Endodermal cell (in vitro differentiated cells): ENCODE measurements around the gene FAM241B. TPM values are rescaled to one million over a fixed set of nuclear protein-coding genes. Genes with fewer than 3 reads are reported as not detected.

ENCODE experiments used
- DNase-seq: peaks from one replicate; pipeline ENCODE4 v3.0.0-alpha.2; 2017
- H3K27ac ChIP-seq: 2 replicates; pipeline ENCODE4 v1.5.1; 2013; ENCODE audit warnings: mild to moderate bottlenecking, low read depth, low read length, moderate library complexity
- H3K27me3 ChIP-seq: 2 replicates; pipeline ENCODE4 v1.6.1; 2013; ENCODE audit warnings: mild to moderate bottlenecking, low read length, moderate library complexity; ENCODE audit not compliant: insufficient read depth, control insufficient read depth, poor library complexity, severe bottlenecking
- H3K36me3 ChIP-seq: 2 replicates; pipeline ENCODE4 v1.7.0; 2013; ENCODE audit warnings: mild to moderate bottlenecking, low read length, moderate library complexity; ENCODE audit not compliant: control insufficient read depth, insufficient read depth
- H3K4me1 ChIP-seq: one replicate; pipeline ENCODE4 v1.7.0; 2013; ENCODE audit warnings: low read length; ENCODE audit not compliant: control insufficient read depth, insufficient read depth
- H3K4me3 ChIP-seq: 2 replicates; pipeline ENCODE4 v1.5.1; 2013; ENCODE audit warnings: mild to moderate bottlenecking, low read length, moderate library complexity
- H3K9ac ChIP-seq: 2 replicates; pipeline ENCODE4 v1.6.1; 2013; ENCODE audit warnings: mild to moderate bottlenecking, low read length, moderate library complexity; ENCODE audit not compliant: poor library complexity, severe bottlenecking; ENCODE audit errors: extremely low read depth
- H3K9me3 ChIP-seq: 2 replicates; pipeline ENCODE4 v1.6.1; 2013; ENCODE audit warnings: mild to moderate bottlenecking, low read length, moderate library complexity; ENCODE audit not compliant: control insufficient read depth
- H3K27ac Mint-ChIP-seq: 2 replicates; pipeline ENCODE4 v1.8.0; 2020; ENCODE audit warnings: mixed read lengths
- H3K27me3 Mint-ChIP-seq: 2 replicates; pipeline ENCODE4 v1.8.0; 2021; ENCODE audit warnings: mild to moderate bottlenecking, mixed read lengths; ENCODE audit not compliant: insufficient read depth
- H3K36me3 Mint-ChIP-seq: 2 replicates; pipeline ENCODE4 v1.8.0; 2020; ENCODE audit warnings: low read depth, mixed read lengths
- H3K4me1 Mint-ChIP-seq: 2 replicates; pipeline ENCODE4 v1.8.0; 2020; ENCODE audit warnings: mixed read lengths
- H3K4me3 Mint-ChIP-seq: 2 replicates; pipeline ENCODE4 v1.8.0; 2020; ENCODE audit warnings: mild to moderate bottlenecking, moderate library complexity, mixed read lengths
- H3K9me3 Mint-ChIP-seq: 2 replicates; pipeline ENCODE4 v1.8.0; 2020; ENCODE audit warnings: mild to moderate bottlenecking, mixed read lengths
- CTCF ChIP-seq: fragments of 200-600 bp; sonication (generic); conservative IDR thresholded peaks from 2 replicates; pipeline ENCODE4 v1.5.0; 2021; ENCODE audit warnings: antibody characterized with exemption, mild to moderate bottlenecking
- WGBS, 2 experiments: methylation state at CpG; one replicate each; pipeline versions ENCODE4 v1.1.5 to v1.1.7; 2013; ENCODE audit warnings: missing lambda C conversion rate in 2 of 2, mixed read lengths in 1 of 2; ENCODE audit not compliant: insufficient coverage in 1 of 2, insufficient read length in 1 of 2; 5-methylcytosine and 5-hydroxymethylcytosine counted together
- total RNA-seq, 2 donors: library from RNA; stranded (reverse); fragmentation: NEBNext Ultra II Directional in 1 of 2; extraction: Animal tissue kit (Norgen Biotek cat#: 25700) in 1 of 2; gene quantifications; 2 replicates in 1 of 2; 3 replicates in 1 of 2; pipeline ENCODE4 v1.2.1, GENCODE V29; 2021

Gene FAM241B
- total RNA-seq, 2 donors from 2014 or later = 27.1 to 42.0 TPM

- H3K27me3 Mint-ChIP-seq = peaks cover 12% of the 10 kb centered on the region
Measured at GRCh38 chr10:69656742-69657269, 26.8 kb downstream of the FAM241B start.

GRCh38 chr10:69657430-69657829, 27.4 kb downstream of the FAM241B start:
- H3K9me3 Mint-ChIP-seq = no peaks in the 10 kb centered on the region
- no peaks in the 10 kb centered on the region for H3K4me1 ChIP-seq
- no peak for TF ChIP-seq CTCF
- no peak for DNase-seq
- peaks cover 6% of the 10 kb centered on the region for H3K4me1 Mint-ChIP-seq
- 74 to 86% methylated on average over 5 to 8 of the region's 8 CpGs for WGBS, 2 experiments
- no peak overlapping the region for H3K9ac ChIP-seq
- H3K36me3 Mint-ChIP-seq = no peaks in the 10 kb centered on the region
- no peak overlapping the region for H3K27ac ChIP-seq
- no peak overlapping the region for H3K4me3 ChIP-seq
- no peaks in the 10 kb centered on the region for H3K36me3 ChIP-seq
- H3K9me3 ChIP-seq = no peaks in the 10 kb centered on the region
- H3K27ac Mint-ChIP-seq = no peak overlapping the region
- H3K4me3 Mint-ChIP-seq = no peak overlapping the region
- H3K27me3 Mint-ChIP-seq = peaks cover 12% of the 10 kb centered on the region
- no peaks in the 10 kb centered on the region for H3K27me3 ChIP-seq

More at GRCh38 chr10:69656742-69657269, 26.8 kb downstream of the FAM241B start:
- H3K4me3 Mint-ChIP-seq = no peak overlapping the region
- no peaks in the 10 kb centered on the region for H3K9me3 ChIP-seq
- DNase-seq = no peak
- H3K9ac ChIP-seq = no peak overlapping the region
- no peak for TF ChIP-seq CTCF
- H3K36me3 Mint-ChIP-seq = no peaks in the 10 kb centered on the region
- WGBS, 2 experiments = 70 to 77% methylated on average over 3 to 5 of the region's 5 CpGs
- H3K4me1 Mint-ChIP-seq = peaks cover 6% of the 10 kb centered on the region
- no peaks in the 10 kb centered on the region for H3K36me3 ChIP-seq
- H3K4me1 ChIP-seq = no peaks in the 10 kb centered on the region
- H3K27ac ChIP-seq = no peak overlapping the region
- no peak overlapping the region for H3K4me3 ChIP-seq
- no peaks in the 10 kb centered on the region for H3K27me3 ChIP-seq
- no peak overlapping the region for H3K27ac Mint-ChIP-seq
- no peaks in the 10 kb centered on the region for H3K9me3 Mint-ChIP-seq

- Mint-ChIP-seq H3K27ac (no peak overlapping the region), H3K27me3 (peaks cover 12% of the 10 kb centered on the region), H3K9me3 (no peaks in the 10 kb centered on the region), H3K36me3 (no peaks in the 10 kb centered on the region), H3K4me1 (peaks cover 6% of the 10 kb centered on the region), H3K4me3 (no peak overlapping the region)
- Histone ChIP-seq H3K4me3 (no peak overlapping the region), H3K4me1 (no peaks in the 10 kb centered on the region), H3K9me3 (no peaks in the 10 kb centered on the region), H3K27me3 (no peaks in the 10 kb centered on the region), H3K36me3 (no peaks in the 10 kb centered on the region), H3K27ac (no peak overlapping the region), H3K9ac (no peak overlapping the region)
- no peak for DNase-seq
- TF ChIP-seq CTCF = no peak
- WGBS, 2 experiments = 83 to 89% methylated on average over 10 of the region's 10 CpGs
Measured at GRCh38 chr10:69657866-69658265, 27.8 kb downstream of the FAM241B start.
